ENCODE data around the gene ZFAND2A. TPM values are rescaled to one million over a fixed set of nuclear protein-coding genes. Genes with fewer than 3 reads are reported as not detected.

The ZFAND2A gene
- total RNA-seq, 4 donors from 2014 or later = 12.0 to 17.9 (median 14.1) TPM

GRCh38 chr7:1106793-1107421, 53.1 kb downstream of the ZFAND2A start:
- Histone ChIP-seq H3K4me3 (no peak overlapping the region), H3K27me3 (no peaks in the 10 kb centered on the region), H3K27ac (peak overlapping the region in 3 of 4 donors; percentile 47 to 64 (median 54)), H3K36me3 (no peaks in the 10 kb centered on the region), H3K4me1 (peaks cover 11 to 28% of the 10 kb centered on the region in 2 donors), H3K9me3 (no peaks in the 10 kb centered on the region)
- intact Hi-C loops (cut with DNase I; ENCODE audit: low total_unique reads) (no loop called here), in situ Hi-C loops (cut with MboI; ENCODE audit: low sequenced_read_pairs in 4 of 4) (no loop called here)
- ATAC-seq (peak in 1 of 2 donors; percentile 29), DNase-seq (no peak)
- TF ChIP-seq, protein P1, sequence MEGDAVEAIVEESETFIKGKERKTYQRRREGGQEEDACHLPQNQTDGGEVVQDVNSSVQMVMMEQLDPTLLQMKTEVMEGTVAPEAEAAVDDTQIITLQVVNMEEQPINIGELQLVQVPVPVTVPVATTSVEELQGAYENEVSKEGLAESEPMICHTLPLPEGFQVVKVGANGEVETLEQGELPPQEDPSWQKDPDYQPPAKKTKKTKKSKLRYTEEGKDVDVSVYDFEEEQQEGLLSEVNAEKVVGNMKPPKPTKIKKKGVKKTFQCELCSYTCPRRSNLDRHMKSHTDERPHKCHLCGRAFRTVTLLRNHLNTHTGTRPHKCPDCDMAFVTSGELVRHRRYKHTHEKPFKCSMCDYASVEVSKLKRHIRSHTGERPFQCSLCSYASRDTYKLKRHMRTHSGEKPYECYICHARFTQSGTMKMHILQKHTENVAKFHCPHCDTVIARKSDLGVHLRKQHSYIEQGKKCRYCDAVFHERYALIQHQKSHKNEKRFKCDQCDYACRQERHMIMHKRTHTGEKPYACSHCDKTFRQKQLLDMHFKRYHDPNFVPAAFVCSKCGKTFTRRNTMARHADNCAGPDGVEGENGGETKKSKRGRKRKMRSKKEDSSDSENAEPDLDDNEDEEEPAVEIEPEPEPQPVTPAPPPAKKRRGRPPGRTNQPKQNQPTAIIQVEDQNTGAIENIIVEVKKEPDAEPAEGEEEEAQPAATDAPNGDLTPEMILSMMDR (IDR thresholded peaks at IDR 0.05 in 4 of 5, conservative IDR thresholded peaks at IDR 0.05 in 1 of 5) = no peak
- no peak for TF ChIP-seq POLR2A (IDR thresholded peaks at IDR 0.05)

GRCh38 chr7:1106063-1106792, 53.8 kb downstream of the ZFAND2A start:
- intact Hi-C loops (cut with DNase I; ENCODE audit: low total_unique reads) = no loop called here
- Histone ChIP-seq H3K9me3 (no peaks in the 10 kb centered on the region), H3K27ac (peak overlapping the region in 3 of 4 donors; percentile 47 to 64 (median 54)), H3K4me3 (no peak overlapping the region), H3K36me3 (no peaks in the 10 kb centered on the region), H3K4me1 (peaks cover 11 to 28% of the 10 kb centered on the region in 2 donors), H3K27me3 (no peaks in the 10 kb centered on the region)
- peak in 1 of 2 donors; percentile 41 for DNase-seq
- in situ Hi-C loops (cut with MboI; ENCODE audit: low sequenced_read_pairs in 4 of 4) = no loop called here
- peak in 1 of 2 donors; percentile 59 for ATAC-seq
- no peak for TF ChIP-seq POLR2A (IDR thresholded peaks at IDR 0.05)
- TF ChIP-seq, protein P1 (IDR thresholded peaks at IDR 0.05 in 4 of 5, conservative IDR thresholded peaks at IDR 0.05 in 1 of 5) = no peak

DNA sequence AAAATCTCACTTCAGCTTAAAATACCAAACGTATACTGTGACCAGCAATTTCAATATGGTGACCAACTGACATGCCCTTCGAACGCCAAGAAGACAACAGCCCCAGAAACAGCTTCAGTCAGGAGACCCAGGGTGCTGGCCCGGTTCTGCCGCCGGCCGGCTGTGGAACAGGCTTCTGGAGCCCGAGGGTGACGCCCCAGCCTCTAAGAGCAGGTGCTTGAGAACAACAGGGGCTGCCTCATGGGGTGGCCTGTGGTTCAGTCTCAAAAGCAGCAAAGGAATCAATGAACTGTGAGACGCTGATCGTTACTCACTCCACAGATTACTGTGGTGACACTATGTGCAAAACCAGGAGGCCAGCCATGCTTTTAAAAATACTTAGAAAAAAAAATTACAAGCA, 54.8 kb downstream of the ZFAND2A start:
- no peaks in the 10 kb centered on the region for H3K27me3 ChIP-seq
- no peak overlapping the region for H3K4me3 ChIP-seq
- ATAC-seq (no peak), DNase-seq (no peak)
- peaks cover 11 to 28% of the 10 kb centered on the region in 2 donors for H3K4me1 ChIP-seq
- intact Hi-C loops (cut with DNase I; ENCODE audit: low total_unique reads) (no loop called here), in situ Hi-C loops (cut with MboI; ENCODE audit: low sequenced_read_pairs in 4 of 4) (no loop called here)
- TF ChIP-seq, protein P1 (IDR thresholded peaks at IDR 0.05 in 4 of 5, conservative IDR thresholded peaks at IDR 0.05 in 1 of 5) = no peak
- no peak for TF ChIP-seq POLR2A (IDR thresholded peaks at IDR 0.05)
- no peaks in the 10 kb centered on the region for H3K36me3 ChIP-seq
- H3K27ac ChIP-seq = peak overlapping the region; percentile 11 to 46 (median 41)
- H3K9me3 ChIP-seq = no peaks in the 10 kb centered on the region

GRCh38 chr7:1104516-1105179, 55.3 kb downstream of the ZFAND2A start:
- intact Hi-C loops (cut with DNase I; ENCODE audit: low total_unique reads) = no loop called here
- H3K36me3 ChIP-seq = no peaks in the 10 kb centered on the region
- in situ Hi-C loops (cut with MboI; ENCODE audit: low sequenced_read_pairs in 4 of 4) = no loop called here
- H3K4me3 ChIP-seq = no peak overlapping the region
- no peaks in the 10 kb centered on the region for H3K9me3 ChIP-seq
- peaks cover 11 to 28% of the 10 kb centered on the region in 2 donors for H3K4me1 ChIP-seq
- no peak for DNase-seq
- H3K27me3 ChIP-seq = no peaks in the 10 kb centered on the region
- no peak for TF ChIP-seq POLR2A (IDR thresholded peaks at IDR 0.05)
- TF ChIP-seq, protein P1 (IDR thresholded peaks at IDR 0.05 in 4 of 5, conservative IDR thresholded peaks at IDR 0.05 in 1 of 5) = no peak
- no peak for ATAC-seq
- H3K27ac ChIP-seq = peak overlapping the region; percentile 11 to 46 (median 41)

All from gastrocnemius medialis (tissue), 4 donors.